Measurements from ENCODE around the gene CMA1.
"Not testable (repeated sequence)": the region's sequence is repeated elsewhere in the genome, so short reads cannot be mapped to it uniquely, and the experiment has no call there.

CMA1 gene

DNA sequence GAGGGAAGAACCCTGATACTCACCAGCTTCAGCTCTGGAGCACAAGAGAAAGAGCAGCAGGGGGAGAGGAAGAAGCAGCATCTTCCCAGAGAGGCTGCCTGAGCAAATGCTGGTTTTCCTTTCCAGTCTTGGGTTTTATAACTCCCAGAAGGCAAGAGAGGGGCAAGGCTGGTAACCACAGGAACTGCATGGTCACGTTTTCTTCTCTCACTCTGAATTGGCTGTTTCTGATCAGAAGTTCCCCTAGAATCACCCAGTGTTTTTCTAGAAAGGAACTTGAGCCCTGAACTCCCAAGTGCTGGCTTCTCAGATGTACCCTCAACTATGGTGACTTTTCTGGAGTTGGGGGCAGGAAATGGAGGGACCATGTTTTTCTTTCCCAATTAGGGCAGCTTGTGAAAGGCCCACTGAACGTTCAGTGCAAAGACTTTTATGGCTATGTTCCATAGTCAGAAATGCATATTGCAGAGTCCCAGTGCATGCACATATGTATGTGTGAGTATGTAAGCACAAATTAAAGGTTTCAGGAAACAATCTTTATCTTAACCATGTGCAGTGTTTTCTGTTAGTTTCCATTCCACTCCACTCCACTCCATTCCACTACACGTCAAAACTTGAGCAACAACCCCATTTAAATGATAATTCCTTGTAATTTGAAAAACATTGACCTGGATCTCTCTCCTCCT is at the start of gene CMA1:
CMA1 (minus strand) TSS at position 111 of the 686 bp plus-strand sequence; CDS start at position 81, 30 bp downstream.
- DNase-seq = no peak

DNA sequence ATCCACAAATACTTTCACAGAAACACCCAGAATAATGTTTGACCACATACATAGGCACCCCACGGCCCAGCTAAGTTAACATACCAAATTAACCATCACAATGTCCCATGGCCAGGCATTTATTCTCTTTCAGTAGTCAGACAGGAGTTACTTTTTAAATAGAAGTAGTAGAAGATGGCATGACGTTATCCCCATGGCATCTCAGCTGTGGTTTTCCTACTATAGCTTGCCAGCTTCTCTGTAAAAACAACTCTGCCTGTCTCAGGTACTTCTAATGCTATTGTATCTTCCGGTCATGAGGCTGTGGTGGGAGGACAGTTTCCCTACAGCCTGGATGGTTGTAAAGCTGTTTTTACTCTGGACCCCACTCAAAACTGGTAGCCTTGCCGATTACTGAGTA is 48.7 kb upstream of the CMA1 start:
- no peak for DNase-seq

- DNase-seq = not testable (repeated sequence)
These were observed 41.0 kb upstream of the CMA1 start for GRCh38 chr14:24549064-24549463.

DNA sequence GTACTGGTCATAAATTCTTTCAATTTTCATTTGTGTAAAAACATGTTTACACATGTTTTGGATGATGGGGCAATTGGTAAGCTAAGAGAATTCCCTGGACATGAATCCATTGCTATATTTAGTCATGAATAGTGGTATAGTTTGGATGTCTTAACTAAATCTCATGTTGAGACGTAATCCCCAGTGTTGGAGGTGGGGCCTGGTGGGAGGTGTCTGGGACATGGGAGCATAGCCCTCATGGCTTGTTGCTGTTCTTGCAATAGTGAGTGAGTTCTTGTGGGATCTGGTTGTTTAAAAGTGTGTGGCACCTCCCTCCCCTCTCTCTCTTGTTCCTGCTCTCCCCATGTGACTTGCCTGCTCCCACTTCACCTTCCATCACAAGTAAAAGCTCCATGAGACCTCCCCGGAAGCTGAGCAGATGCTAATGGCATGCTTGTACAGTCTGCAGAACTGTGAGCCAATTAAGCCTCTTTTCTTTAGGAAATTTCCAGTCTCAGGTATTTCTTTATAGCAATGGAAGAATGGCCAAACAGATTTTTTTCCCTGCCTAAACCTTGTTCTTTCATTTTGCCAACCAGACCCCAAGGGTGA is 34.4 kb upstream of the CMA1 start:
- no peak for DNase-seq

DNA sequence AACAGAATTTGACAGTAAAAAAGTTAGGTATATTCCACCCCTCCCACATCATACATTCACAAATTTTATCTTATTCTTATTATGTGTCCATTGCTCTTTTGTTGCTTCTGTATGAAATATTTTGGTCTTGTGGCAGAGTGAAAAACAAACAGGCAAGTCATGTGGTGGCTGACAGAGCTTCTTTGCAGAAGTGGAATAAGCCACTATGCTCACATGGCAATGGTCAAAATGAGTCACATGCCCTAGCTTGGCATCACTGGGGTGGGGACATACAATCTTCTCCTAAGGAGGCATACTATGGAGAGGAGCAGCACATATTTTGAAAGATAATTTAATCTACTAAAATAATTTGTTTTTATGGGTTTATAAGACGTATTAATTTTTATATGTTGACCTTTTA is 27.7 kb upstream of the CMA1 start:
- no peak for DNase-seq

GRCh38 chr14:24534286-24534685 is 26.2 kb upstream of the CMA1 start:
- no peak for DNase-seq

- DNase-seq = not testable (repeated sequence)
These were observed 18.0 kb upstream of the CMA1 start for GRCh38 chr14:24525877-24526620.

DNA sequence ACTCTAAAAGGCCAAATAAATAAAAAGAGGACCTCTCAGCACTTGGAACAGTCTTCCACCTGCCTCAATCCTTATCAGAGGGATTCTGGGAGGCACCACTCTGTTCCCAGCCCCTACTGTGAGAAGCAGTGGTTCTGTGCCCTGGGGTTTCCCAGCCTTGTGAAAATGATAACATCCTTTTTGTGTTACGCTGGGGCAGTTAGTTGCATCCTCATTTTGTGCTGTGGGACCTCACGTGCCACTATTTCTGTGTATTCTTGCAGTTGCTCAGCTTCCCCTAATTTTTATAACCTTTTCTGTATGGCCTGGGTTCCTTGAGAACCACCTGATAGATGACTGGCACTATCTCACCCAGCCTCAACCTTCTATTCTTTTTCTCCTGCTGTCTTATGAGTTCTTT is 10.8 kb upstream of the CMA1 start:
- no peak for DNase-seq

DNA sequence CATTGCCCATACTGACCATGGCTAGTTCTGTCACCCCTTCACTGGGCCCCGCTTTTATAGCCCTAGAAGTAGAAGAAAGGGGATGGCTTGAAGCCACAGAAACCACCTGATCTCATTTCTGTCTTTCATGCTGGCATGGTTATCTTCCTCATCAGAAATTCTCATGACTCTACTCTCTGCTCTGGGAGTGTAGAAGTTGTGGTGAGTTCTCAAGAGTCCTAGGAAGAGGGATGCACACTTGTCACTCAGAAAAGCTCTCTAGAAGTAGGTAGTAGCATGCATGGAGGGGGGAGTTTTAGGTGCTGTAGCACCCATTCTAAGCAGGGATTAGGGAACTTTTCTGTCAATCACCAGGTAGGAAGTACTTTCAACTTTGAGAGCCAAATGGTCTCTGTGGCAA is 6.1 kb upstream of the CMA1 start:
- no peak for DNase-seq

GRCh38 chr14:24513009-24513408 is 4.9 kb upstream of the CMA1 start:
- no peak for DNase-seq

DNA sequence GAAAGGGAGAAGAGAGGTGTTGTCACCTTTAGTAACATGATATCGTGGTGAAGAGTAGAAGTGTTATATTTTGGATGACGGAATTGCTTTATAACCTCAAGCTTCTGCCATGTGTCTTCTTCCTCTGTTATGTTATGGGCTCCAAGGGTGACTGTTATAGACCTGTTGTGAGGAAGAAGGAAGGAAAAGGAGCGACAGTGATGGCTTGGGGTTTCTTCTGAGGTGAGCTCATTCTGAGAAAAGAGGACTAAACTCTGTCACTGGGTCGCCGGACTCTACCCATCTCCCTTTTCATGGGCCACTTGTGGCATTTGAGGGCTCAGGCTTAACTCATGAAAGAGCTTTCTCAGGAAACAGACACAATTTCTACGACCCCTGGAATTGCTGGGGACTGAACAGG is 1.6 kb downstream of the CMA1 start:
- no peak for DNase-seq

DNA sequence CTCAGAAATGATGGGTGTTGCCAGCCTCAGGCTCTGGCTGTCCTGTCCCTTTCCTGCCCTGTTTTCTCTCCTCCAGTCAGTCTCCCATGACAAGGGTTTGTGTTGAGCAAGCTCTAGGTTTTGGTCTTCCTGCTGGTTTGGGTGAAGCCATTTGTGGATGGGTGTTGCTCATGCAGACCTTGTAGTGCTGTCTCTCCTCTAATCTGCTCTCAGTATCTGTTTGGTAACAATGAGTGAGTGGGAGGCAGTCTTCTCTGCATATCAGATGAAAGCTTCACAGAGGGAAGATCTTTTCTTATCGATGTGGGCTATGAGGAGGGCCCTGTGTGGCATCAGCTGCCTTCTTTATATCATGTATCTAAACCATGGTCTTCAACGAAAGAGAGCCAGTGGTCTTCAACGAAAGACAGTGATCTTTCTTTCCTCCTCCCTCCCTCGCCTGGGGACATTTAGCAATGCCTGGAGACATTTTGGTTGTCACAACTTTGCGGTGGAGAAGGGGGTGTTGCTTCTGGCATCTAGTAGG is 3.6 kb downstream of the CMA1 start:
- no peak for DNase-seq

DNA sequence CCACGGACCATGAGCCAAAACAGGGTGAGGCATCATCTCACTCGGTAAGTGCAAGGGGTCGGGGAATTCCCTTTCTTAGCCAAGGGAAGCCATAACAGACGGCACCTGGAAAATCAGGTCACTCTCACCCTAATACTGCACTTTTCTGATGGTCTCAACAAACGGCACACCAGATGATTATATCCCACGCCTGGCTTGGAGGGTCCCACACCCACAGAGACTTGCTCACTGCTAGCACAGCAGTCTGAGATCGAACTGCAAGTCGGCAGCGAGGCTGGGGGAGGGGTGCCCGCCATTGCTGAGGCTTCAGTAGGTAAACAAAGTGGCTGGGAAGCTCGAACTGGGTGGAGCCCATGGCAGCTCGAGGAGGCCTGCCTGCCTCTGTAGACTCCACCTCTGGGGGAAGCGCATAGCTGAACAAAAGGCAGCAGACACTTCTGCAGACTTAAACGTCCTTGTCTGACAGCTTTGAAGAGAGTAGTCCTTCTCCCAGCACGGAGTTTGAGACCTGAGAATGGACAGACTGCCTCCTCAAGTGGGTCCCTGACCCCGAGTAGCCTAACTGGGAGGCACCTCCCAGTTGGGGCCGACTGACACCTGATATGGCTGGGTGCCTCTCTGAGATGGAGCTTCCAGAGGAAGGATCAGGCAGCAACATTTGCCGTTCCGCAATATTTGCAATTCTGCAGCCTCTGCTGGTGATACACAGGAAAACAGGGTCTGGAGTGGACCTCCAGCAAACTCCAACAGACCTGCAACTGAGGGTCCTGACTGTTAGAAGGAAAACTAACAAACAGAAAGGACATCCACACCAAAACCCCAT is 16.3 kb downstream of the CMA1 start:
- not testable (repeated sequence) for DNase-seq

GRCh38 chr14:24483604-24484252 is 24.3 kb downstream of the CMA1 start:
- no peak for DNase-seq

DNA sequence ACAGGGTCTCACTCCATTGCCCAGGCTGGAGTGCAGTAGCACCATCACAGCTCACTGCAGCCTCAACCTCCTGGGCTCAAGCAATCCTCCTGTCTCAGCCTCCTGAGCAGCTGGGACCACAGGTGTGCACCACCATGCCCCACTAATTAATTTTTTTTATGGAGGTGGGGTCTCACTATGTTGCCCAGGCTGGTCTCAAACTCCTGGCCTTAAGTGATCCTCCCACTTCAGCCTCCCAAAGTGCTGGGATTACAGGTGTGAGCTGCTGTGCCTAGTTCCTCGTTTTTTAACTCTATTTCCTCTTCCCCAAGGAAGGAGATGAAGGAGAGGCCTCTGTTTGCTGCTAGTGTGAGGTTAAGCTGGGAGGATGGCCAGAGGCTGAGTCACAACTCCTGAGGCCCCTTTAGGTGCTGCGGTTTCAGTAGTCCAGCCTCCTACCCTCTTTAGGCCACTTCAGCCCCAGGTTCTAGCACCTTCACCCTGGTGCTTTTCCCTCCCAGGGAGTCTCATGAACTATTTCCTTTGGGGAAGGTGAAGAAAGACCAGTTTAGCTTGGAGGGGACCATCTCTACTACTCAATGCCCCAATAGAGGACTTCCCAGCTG is 25.3 kb downstream of the CMA1 start:
- not testable (repeated sequence) for DNase-seq

GRCh38 chr14:24481622-24482324 is 26.3 kb downstream of the CMA1 start:
- DNase-seq = no peak

DNA sequence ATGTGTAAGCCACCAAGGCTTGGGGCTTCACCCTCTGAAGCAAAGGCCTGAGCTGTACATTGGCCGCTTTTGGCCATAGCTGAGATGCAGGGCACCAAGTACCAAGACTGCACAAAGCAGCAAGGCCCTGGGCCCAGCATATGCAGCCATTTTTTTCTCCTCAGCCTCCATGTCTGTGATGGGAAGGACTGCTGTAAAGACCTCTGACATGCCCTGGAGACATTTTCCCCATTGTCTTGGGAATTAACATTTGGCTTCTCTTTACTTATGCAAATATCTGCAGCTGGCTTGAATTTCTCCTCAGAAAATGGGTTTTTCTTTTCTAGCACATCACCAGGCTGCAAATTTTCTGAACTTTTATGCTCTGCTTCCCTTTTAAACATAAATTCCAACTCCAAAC is 28.1 kb downstream of the CMA1 start:
- DNase-seq = not testable (repeated sequence)

GRCh38 chr14:24475261-24475660 is 32.8 kb downstream of the CMA1 start:
- DNase-seq = no peak

DNA sequence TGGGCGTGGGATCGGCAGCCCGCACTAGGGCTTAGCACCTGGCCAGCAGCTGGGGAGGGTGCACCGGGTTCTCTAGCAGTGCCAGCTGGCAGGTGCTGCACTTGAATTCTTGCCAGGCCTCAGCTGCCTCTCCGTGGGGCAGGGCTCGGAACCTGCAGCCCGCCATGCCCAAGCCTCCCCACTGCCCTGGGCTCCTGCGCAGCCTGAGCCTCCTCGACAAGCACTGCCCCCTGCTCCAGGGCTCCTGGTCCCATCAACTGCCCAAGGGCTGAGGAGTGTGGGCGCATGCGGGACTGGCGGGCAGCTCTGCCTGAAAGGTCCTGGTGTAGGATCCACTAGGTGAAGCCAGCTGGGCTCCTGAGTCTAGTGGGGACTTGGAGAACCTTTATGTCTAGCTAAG is 34.9 kb downstream of the CMA1 start:
- DNase-seq = no peak

- not testable (repeated sequence) for DNase-seq
These were observed 37.6 kb downstream of the CMA1 start for GRCh38 chr14:24470450-24470849.

DNA sequence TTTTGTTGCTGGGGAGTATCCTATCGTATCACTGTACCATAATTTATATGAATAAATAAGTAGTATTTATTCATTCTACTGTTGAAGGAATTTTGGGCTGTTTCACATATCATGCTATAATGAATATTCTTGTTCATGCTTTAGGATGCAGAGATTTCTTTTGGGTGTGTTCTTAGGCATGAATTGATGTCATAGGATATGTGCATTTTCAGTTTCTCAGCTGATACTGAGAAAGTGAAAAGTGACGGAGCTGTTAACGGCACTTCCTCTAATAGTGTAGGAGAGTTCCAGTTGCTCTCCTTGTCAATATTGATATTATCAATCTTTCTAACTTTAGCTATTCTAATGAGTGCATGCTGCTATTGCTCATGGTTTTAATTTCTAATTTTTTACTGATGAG is 42.3 kb downstream of the CMA1 start:
- DNase-seq = no peak
